ENCODE measurements around the gene ADGRG3. TPM values are rescaled to one million over a fixed set of nuclear protein-coding genes. Genes with fewer than 3 reads are reported as not detected.
A peak's percentile ranks its signal among the peaks of the same experiment; 100 is the strongest.

The ADGRG3 gene
- total RNA-seq, 1 experiment from 2014 or later = not detected

DNA sequence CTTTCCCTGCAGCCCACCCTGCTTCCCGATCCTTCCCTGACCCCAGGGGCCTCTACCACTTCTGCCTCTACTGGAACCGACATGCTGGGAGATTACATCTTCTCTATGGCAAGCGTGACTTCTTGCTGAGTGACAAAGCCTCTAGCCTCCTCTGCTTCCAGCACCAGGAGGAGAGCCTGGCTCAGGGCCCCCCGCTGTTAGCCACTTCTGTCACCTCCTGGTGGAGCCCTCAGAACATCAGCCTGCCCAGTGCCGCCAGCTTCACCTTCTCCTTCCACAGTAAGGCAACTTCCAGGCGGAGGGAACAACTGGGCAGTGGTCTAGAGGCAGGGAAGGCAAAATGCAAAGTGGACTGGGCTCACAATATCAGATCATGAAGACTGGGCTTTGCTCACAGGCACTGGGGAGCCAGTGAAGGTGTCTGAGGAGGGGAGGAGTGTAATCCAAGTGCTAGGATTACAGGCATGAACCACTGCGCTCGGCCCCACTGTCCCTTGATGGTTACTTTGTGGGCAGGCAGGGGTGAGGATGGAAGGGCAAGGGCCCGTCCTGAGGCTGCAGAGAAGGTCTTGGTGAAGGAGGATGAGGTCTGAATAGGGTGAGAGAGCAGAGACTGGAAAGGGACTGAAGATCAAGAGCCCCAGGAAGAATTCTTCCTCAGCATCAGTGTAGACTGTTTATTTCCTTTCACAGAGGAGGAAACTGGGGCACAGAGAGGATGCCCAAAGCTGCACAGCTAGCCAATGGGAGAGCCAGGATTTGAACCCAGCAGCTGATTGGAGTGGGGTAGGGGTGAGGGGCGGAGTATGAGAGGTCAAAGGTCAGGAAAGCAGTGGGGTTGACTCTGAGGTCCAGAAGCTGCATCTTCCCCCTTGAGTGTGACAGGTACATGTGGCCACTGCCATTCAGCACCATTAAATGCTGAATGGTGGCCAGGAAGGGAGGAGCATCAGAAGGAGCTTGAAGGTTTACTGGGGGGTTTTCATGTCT lies 16.5 kb upstream of the ADGRG3 start:
- TF ChIP-seq, protein P1, sequence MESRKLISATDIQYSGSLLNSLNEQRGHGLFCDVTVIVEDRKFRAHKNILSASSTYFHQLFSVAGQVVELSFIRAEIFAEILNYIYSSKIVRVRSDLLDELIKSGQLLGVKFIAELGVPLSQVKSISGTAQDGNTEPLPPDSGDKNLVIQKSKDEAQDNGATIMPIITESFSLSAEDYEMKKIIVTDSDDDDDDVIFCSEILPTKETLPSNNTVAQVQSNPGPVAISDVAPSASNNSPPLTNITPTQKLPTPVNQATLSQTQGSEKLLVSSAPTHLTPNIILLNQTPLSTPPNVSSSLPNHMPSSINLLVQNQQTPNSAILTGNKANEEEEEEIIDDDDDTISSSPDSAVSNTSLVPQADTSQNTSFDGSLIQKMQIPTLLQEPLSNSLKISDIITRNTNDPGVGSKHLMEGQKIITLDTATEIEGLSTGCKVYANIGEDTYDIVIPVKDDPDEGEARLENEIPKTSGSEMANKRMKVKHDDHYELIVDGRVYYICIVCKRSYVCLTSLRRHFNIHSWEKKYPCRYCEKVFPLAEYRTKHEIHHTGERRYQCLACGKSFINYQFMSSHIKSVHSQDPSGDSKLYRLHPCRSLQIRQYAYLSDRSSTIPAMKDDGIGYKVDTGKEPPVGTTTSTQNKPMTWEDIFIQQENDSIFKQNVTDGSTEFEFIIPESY (IDR thresholded peaks at IDR 0.05; ENCODE audit: extremely low read depth, insufficient replicate concordance, low read length) = no peak
- TF ChIP-seq, protein P2, sequence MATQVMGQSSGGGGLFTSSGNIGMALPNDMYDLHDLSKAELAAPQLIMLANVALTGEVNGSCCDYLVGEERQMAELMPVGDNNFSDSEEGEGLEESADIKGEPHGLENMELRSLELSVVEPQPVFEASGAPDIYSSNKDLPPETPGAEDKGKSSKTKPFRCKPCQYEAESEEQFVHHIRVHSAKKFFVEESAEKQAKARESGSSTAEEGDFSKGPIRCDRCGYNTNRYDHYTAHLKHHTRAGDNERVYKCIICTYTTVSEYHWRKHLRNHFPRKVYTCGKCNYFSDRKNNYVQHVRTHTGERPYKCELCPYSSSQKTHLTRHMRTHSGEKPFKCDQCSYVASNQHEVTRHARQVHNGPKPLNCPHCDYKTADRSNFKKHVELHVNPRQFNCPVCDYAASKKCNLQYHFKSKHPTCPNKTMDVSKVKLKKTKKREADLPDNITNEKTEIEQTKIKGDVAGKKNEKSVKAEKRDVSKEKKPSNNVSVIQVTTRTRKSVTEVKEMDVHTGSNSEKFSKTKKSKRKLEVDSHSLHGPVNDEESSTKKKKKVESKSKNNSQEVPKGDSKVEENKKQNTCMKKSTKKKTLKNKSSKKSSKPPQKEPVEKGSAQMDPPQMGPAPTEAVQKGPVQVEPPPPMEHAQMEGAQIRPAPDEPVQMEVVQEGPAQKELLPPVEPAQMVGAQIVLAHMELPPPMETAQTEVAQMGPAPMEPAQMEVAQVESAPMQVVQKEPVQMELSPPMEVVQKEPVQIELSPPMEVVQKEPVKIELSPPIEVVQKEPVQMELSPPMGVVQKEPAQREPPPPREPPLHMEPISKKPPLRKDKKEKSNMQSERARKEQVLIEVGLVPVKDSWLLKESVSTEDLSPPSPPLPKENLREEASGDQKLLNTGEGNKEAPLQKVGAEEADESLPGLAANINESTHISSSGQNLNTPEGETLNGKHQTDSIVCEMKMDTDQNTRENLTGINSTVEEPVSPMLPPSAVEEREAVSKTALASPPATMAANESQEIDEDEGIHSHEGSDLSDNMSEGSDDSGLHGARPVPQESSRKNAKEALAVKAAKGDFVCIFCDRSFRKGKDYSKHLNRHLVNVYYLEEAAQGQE (IDR thresholded peaks at IDR 0.05; ENCODE audit: low read depth) = no peak
- TF ChIP-seq TCF7L2 (IDR thresholded peaks at IDR 0.05; ENCODE audit: borderline replicate concordance, extremely low read depth, insufficient read depth, insufficient read length) (no peak), ELF1 (IDR thresholded peaks at IDR 0.05; ENCODE audit: borderline replicate concordance, low read depth) (no peak), YY1 (IDR thresholded peaks at IDR 0.05; ENCODE audit: extremely low read depth, insufficient replicate concordance, low read depth, low read length) (no peak), JUND (IDR thresholded peaks at IDR 0.05) (no peak), EGR1 (IDR thresholded peaks at IDR 0.05; ENCODE audit: low read depth) (no peak), POLR2A (IDR thresholded peaks at IDR 0.05; ENCODE audit: borderline replicate concordance, extremely low read depth, insufficient read depth, insufficient read length) (no peak), SIN3A (IDR thresholded peaks at IDR 0.05; ENCODE audit: low read depth) (no peak), SP1 (IDR thresholded peaks at IDR 0.05; ENCODE audit: low read depth) (no peak), RAD21 (IDR thresholded peaks at IDR 0.05; ENCODE audit: low read depth) (no peak), FOSL1 (IDR thresholded peaks at IDR 0.05; ENCODE audit: low read depth) (no peak), ZFX (IDR thresholded peaks at IDR 0.05) (no peak), CBX3 (IDR thresholded peaks at IDR 0.05; ENCODE audit: low read depth) (no peak)
- TF ChIP-seq, protein P3, sequence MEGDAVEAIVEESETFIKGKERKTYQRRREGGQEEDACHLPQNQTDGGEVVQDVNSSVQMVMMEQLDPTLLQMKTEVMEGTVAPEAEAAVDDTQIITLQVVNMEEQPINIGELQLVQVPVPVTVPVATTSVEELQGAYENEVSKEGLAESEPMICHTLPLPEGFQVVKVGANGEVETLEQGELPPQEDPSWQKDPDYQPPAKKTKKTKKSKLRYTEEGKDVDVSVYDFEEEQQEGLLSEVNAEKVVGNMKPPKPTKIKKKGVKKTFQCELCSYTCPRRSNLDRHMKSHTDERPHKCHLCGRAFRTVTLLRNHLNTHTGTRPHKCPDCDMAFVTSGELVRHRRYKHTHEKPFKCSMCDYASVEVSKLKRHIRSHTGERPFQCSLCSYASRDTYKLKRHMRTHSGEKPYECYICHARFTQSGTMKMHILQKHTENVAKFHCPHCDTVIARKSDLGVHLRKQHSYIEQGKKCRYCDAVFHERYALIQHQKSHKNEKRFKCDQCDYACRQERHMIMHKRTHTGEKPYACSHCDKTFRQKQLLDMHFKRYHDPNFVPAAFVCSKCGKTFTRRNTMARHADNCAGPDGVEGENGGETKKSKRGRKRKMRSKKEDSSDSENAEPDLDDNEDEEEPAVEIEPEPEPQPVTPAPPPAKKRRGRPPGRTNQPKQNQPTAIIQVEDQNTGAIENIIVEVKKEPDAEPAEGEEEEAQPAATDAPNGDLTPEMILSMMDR (IDR thresholded peaks at IDR 0.05 in 2 of 3, conservative IDR thresholded peaks at IDR 0.05 in 1 of 3; ENCODE audit: borderline replicate concordance in 1 of 3, insufficient read depth in 1 of 3, low read depth in 2 of 3, low read length in 2 of 3) = no peak
- TF ChIP-seq, protein P4, sequence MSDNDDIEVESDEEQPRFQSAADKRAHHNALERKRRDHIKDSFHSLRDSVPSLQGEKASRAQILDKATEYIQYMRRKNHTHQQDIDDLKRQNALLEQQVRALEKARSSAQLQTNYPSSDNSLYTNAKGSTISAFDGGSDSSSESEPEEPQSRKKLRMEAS (IDR thresholded peaks at IDR 0.05) = no peak
- H3K4me3 ChIP-seq (replicated peaks in 1 of 2; ENCODE audit: low read depth in 1 of 2, low read length in 2 of 2) = no peak overlapping the region
- TSS peak; percentile 41 for BruUV-seq (replicated peaks)
- H3K9me2 ChIP-seq (ENCODE audit: insufficient read depth) = no peaks in the 10 kb centered on the region
- no peaks in the 10 kb centered on the region for H3K79me2 ChIP-seq (ENCODE audit: insufficient read depth, low read length)
- H3K27ac ChIP-seq (ENCODE audit: low read depth, low read length) = no peak overlapping the region
- H3K27me3 ChIP-seq (ENCODE audit: insufficient read depth, low read length) = no peaks in the 10 kb centered on the region
- no peak for ATAC-seq
- ChIA-PET RAD21 (ENCODE audit: low non-redundant PET in 1 of 2, low total read pairs in 2 of 2, uncharacterized antibody in 2 of 2, unreplicated experiment in 2 of 2) (no interaction called here), CTCF (interaction anchor here (0.6 kb wide), 1 partner anchor 76 kb away, joined by 3 read pairs; no protein-coding TSS in a partner anchor), POLR2A (interaction anchor here (0.7 kb wide), 1 partner anchor 787 kb away, joined by 3 read pairs; no protein-coding TSS in a partner anchor)
- H3K36me3 ChIP-seq (ENCODE audit: control insufficient read depth in 1 of 2, insufficient read depth in 2 of 2, low read length in 2 of 2) = no peaks in the 10 kb centered on the region
- no peaks in the 10 kb centered on the region for H4K20me1 ChIP-seq (ENCODE audit: insufficient read depth)
- no peaks in the 10 kb centered on the region for H3K9me3 ChIP-seq (ENCODE audit: control insufficient read depth in 1 of 2, insufficient read depth in 1 of 2, low read depth in 1 of 2, low read length in 2 of 2)
- no peak overlapping the region for H3K4me2 ChIP-seq (ENCODE audit: low read length)
- H2AFZ ChIP-seq (ENCODE audit: low read depth, low read length, poor library complexity, severe bottlenecking) = no peak overlapping the region
- H3K9ac ChIP-seq (ENCODE audit: low read length) = no peak overlapping the region
- intact Hi-C loops (cut with micrococcal nuclease) = no loop called here
- H3K4me1 ChIP-seq (ENCODE audit: control insufficient read depth in 1 of 2, insufficient read depth in 2 of 2, low read length in 2 of 2) = peaks cover 0 to 6% of the 10 kb centered on the region in 2 experiments; a peak in 1 of 4 replicates
- DNase-seq (ENCODE audit: low read depth, low spot score) = no peak

Data from HCT116 (cell line).